Heart left ventricle (tissue), 16 donors: ENCODE measurements around the gene PPFIBP1. TPM values are rescaled to one million over a fixed set of nuclear protein-coding genes. Genes with fewer than 3 reads are reported as not detected.

Source experiments
- ATAC-seq, 4 donors: fragments of 200-7000 bp; cut with Tn5 transposase; one replicate each; pipeline ENCODE4 v1.9.1; 2020 to 2022; ENCODE audit warnings: moderate library complexity in 4 of 4, mild to moderate bottlenecking in 3 of 4, moderate number of reproducible peaks in 1 of 4
- DNase-seq, 5 donors: peaks; one replicate each; pipeline ENCODE4 v3.0.0-alpha.2; 2020
- H3K27ac ChIP-seq, 12 donors: fragments of 200-600 bp; sonication (generic) in 4 of 12; one replicate each; pipeline versions ENCODE4 v1.5.0 to v1.8.0; 2016 to 2022; ENCODE audit warnings: mild to moderate bottlenecking in 2 of 12
- H3K27me3 ChIP-seq, 9 donors: fragments of 200-600 bp; sonication (generic) in 2 of 9; one replicate each; pipeline versions ENCODE4 v1.5.1 to v1.8.0; 2016 to 2022; ENCODE audit warnings: mild to moderate bottlenecking in 3 of 9
- H3K36me3 ChIP-seq, 9 donors: fragments of 200-600 bp; sonication (generic) in 2 of 9; one replicate each; pipeline versions ENCODE4 v1.5.0 to v1.8.0; 2018 to 2022; ENCODE audit warnings: mild to moderate bottlenecking in 2 of 9
- H3K4me1 ChIP-seq, 12 donors: fragments of 200-600 bp; sonication (generic) in 4 of 12; one replicate each; pipeline versions ENCODE4 v1.5.0 to v1.8.0; 2016 to 2022; ENCODE audit warnings: mild to moderate bottlenecking in 3 of 12
- H3K4me3 ChIP-seq, 12 donors: fragments of 200-600 bp; sonication (generic) in 4 of 12; one replicate each; pipeline versions ENCODE4 v1.5.0 to v1.8.0; 2017 to 2022; ENCODE audit warnings: mild to moderate bottlenecking in 9 of 12, moderate library complexity in 4 of 12
- H3K9me3 ChIP-seq, 12 donors: fragments of 200-600 bp; sonication (generic) in 4 of 12; one replicate each; pipeline versions ENCODE4 v1.5.0 to v1.8.0; 2016 to 2022; ENCODE audit warnings: mild to moderate bottlenecking in 1 of 12
- POLR2A ChIP-seq, 2 donors: fragments of 450-650 bp; IDR thresholded peaks; one replicate each; pipeline ENCODE4 v1.6.1; 2017; ENCODE audit warnings: antibody characterized with exemption in 2 of 2, mild to moderate bottlenecking in 2 of 2, moderate library complexity in 2 of 2
- WGBS, 4 donors: extraction: QIAGEN DNeasy Blood & Tissue Kit in 2 of 4; methylation state at CpG; one replicate each; pipeline versions ENCODE4 v1.1.5 to v1.1.7; 2013 to 2018; 5-methylcytosine and 5-hydroxymethylcytosine counted together
- intact Hi-C, 10 donors: fragments of 100-400 bp; cut with DNase I; formaldehyde crosslinking; loops; one replicate each; pipeline versions ENCODE4 v1.11.1 to v1.14.2; 2022
- long read RNA-seq, 3 donors: library from polyadenylated mRNA; unstranded; transcript quantifications; one replicate each; pipeline ENCODE4 v2.0.0, GENCODE V29; 2020 to 2021
- polyA plus RNA-seq, 2 donors: library from polyadenylated mRNA; stranded (reverse); fragments of 200-250 nt; gene quantifications; one replicate each; pipeline ENCODE4 v1.2.3, GENCODE V29; 2013
- total RNA-seq, 9 donors: library from RNA; depleted of rRNA in 2 of 9; stranded (reverse); fragments of >200 nt in 2 of 9; fragmentation: NEBNext Ultra II Directional in 3 of 9; extraction: Animal tissue kit (Norgen Biotek cat#: 25700) in 3 of 9; gene quantifications; one replicate each; pipeline versions ENCODE4 v1.1.0 to v1.2.4, GENCODE V29; 2016 to 2023
- TF ChIP-seq, protein P1 (sequence below), 12 donors: fragments of 200-600 bp; sonication (generic) in 4 of 12; IDR thresholded peaks; one replicate each; pipeline versions ENCODE4 v1.5.0 to v1.8.0; 2018 to 2022; ENCODE audit warnings: antibody characterized with exemption in 12 of 12, mild to moderate bottlenecking in 5 of 12
- donor health status: ischemic (EF 13 %, LVEDD 7.1; RV severe dilation, severe dysfunction).
- donor health status: healthy with polysubstance abuse.
- donor health status: DM: no; HTN: yes; CAD: no.
- donor health status: DM: no; HTN: no; CAD: no.
- donor health status: ischemic (EF 25% LVEDD 6.9; RV normal size, moderate dysfunction).
- donor health status: ischemic (EF 25% LVEDD 5.7; RV mildly dilated, moderate dysfunction).
- donor health status: healthy.
- donor health status: DM: yes; HTN: yes; CAD: no.
- donor health status: ischemic (EF 35%, LVEDD 5.7; RV mildly dilated, moderate dysfunction).
- donor health status: nonischemic (EF 11% LVEDD 7.7; RV severe dilation, severe dysfunction).
- donor health status: DM: yes; HTN: yes; CAD: no.
- donor health status: PGD.
- donor health status: ischemic (EF 29% LVEDD 5.4; RV normal size, mild dysfunction).
- donor health status: nonischemic (EF 23%, LVEDD 6.1; RV moderate dilation, normal function).

The PPFIBP1 gene
- total RNA-seq: 100 to 1,000 TPM; 141 to 413 (median 277) TPM
- polyA plus RNA-seq: 10 to 100 TPM; 48.7 to 63.8 TPM
- long read RNA-seq, donor 1, full-length matches to known transcripts: 3 of 154 reads
- long read RNA-seq, donor 1, partial matches to known transcripts: 78 of 154 reads
- long read RNA-seq, donor 1, other reads (novel, unspliced or antisense): 73 of 154 reads
- long read RNA-seq, donor 2, full-length matches to known transcripts: 12 of 535 reads
- long read RNA-seq, donor 2, partial matches to known transcripts: 362 of 535 reads
- long read RNA-seq, donor 2, other reads (novel, unspliced or antisense): 161 of 535 reads
- long read RNA-seq, donor 3, full-length matches to known transcripts: 1 of 93 reads
- long read RNA-seq, donor 3, partial matches to known transcripts: 39 of 93 reads
- long read RNA-seq, donor 3, other reads (novel, unspliced or antisense): 53 of 93 reads

DNA sequence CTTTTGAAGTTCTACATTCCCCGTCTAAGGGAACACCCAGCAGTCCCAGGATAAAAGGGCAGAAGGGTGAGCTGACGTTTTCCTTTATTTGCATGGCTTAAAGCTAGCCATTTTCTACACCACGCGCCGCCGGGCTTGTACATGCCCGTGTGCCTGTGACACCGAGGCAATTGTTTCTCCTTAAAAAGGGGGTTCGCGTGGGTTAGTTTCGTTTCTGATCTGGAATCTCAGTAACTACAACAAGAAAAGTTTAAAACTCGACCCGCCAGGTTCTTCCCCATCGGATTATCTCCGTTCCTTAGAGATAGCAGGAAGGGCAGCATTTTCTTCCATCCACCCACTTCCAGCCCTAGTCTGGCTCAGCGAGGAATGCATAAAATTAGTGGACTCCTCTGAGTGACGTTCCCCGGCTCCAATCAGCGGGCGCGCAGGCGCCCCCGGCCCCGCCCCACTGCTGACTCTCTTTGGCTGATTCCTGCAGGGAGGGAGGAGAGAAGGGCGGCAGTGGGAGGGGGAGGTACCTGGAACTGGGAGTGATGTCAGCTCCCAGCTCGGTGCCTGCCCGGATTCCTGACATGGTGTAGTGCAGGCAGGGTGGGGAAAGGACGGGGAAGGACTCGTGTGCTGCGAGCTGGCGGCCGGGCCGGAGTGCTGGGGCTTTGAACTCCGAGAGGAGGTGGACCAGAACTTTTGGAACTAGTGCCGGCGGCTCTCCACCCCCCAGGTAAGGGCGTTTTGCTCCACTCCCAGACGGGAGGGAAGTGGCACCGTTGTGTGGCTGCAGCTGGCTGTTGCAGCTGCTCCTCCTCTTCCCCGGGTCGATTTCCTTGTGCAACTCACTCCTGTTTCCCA is at the start of gene PPFIBP1:
Gene PPFIBP1 (plus strand): TSS at position 565 of the 852 bp plus-strand sequence. CDS start 109,191 bp downstream, outside the sequence.
- H3K36me3 ChIP-seq: no peaks in the 10 kb centered on the region
- 0 to 1% (median 0%) methylated on average over 41 of the region's 41 CpGs for WGBS, 4 donors
- DNase-seq (peak; percentile 98 to 99 (median 99)), ATAC-seq (peak; percentile 97 to 98 (median 98))
- peak within 1 kb of the TSS; percentile 75 to 97 (median 92) for H3K27ac ChIP-seq
- peak in 1 of 2 donors; percentile 94 for TF ChIP-seq POLR2A (IDR thresholded peaks at IDR 0.05)
- TF ChIP-seq, protein P1, sequence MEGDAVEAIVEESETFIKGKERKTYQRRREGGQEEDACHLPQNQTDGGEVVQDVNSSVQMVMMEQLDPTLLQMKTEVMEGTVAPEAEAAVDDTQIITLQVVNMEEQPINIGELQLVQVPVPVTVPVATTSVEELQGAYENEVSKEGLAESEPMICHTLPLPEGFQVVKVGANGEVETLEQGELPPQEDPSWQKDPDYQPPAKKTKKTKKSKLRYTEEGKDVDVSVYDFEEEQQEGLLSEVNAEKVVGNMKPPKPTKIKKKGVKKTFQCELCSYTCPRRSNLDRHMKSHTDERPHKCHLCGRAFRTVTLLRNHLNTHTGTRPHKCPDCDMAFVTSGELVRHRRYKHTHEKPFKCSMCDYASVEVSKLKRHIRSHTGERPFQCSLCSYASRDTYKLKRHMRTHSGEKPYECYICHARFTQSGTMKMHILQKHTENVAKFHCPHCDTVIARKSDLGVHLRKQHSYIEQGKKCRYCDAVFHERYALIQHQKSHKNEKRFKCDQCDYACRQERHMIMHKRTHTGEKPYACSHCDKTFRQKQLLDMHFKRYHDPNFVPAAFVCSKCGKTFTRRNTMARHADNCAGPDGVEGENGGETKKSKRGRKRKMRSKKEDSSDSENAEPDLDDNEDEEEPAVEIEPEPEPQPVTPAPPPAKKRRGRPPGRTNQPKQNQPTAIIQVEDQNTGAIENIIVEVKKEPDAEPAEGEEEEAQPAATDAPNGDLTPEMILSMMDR (IDR thresholded peaks at IDR 0.05): peak in 7 of 12 donors; percentile 18 to 37 (median 26)
- peaks cover 4 to 64% (median 43%) of the 10 kb centered on the region in 12 donors for H3K4me1 ChIP-seq
- intact Hi-C loops: loop anchor here in 8 of 10 donors (2.0 to 10.0 kb wide), 8 partner anchors 31 to 128 kb away; no protein-coding TSS in a partner anchor
- H3K4me3 ChIP-seq: peak within 1 kb of the TSS; percentile 48 to 91 (median 76)
- H3K9me3 ChIP-seq: no peaks in the 10 kb centered on the region
- no peaks in the 10 kb centered on the region for H3K27me3 ChIP-seq

DNA sequence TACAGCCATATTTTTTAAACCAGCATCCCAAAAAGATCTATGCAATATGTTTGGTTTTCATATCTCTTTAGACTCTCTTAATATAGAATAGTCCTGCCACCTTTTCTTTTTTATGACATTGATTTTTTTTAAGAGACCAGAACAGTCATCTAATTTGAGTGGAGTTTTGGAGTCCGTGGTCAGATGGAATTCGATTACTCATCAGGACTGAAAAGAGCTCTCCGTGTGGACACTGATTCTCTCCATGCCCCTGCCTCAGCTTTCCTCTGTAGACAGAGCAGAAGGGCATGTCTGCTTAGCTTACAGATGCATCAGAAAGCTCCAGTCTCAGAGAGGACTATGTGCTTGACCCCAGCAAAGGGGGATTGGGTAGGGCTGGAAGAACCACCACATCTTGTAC is 49.7 kb upstream of the PPFIBP1 start:
- Histone ChIP-seq H3K9me3 (peaks cover 0 to 33% (median 25%) of the 10 kb centered on the region in 12 donors), H3K4me1 (peaks cover 0 to 23% (median 7%) of the 10 kb centered on the region in 12 donors), H3K4me3 (peak overlapping the region in 1 of 12 donors; percentile 8), H3K27me3 (no peaks in the 10 kb centered on the region), H3K27ac (peak overlapping the region in 8 of 12 donors; percentile 5 to 48 (median 20)), H3K36me3 (no peaks in the 10 kb centered on the region)
- 26 to 55% (median 42%) methylated on average over 3 of the region's 3 CpGs for WGBS, 4 donors
- DNase-seq: no peak
- TF ChIP-seq, protein P1 (IDR thresholded peaks at IDR 0.05): no peak
- no peak for TF ChIP-seq POLR2A (IDR thresholded peaks at IDR 0.05)
- intact Hi-C loops: no loop called here
- ATAC-seq: peak; percentile 14 to 59 (median 36)

DNA sequence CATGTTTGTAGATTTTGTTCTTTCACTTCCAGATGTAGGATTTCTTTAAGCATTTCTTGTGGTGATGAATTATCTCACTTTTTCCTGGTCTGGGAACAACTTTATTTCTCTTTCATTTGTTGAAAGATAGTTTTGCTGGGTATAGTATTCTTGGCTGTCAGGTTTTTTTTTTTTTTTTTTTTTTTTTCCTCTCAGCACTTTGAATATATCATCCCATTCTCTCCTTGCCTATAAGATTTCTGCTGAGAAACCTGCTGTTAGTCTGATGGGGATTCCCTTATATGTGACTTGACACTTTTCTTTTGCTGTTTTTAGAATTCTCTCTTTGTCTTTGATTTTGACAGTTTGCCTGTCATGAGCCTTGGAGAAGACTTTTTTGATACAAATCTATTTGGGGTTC is 47.0 kb upstream of the PPFIBP1 start:
- H3K9me3 ChIP-seq: peaks cover 0 to 33% (median 25%) of the 10 kb centered on the region in 12 donors
- no peak overlapping the region for H3K4me3 ChIP-seq
- no peaks in the 10 kb centered on the region for H3K27me3 ChIP-seq
- DNase-seq: no peak
- peaks cover 0 to 23% (median 7%) of the 10 kb centered on the region in 12 donors for H3K4me1 ChIP-seq
- H3K36me3 ChIP-seq: no peaks in the 10 kb centered on the region
- intact Hi-C loops: no loop called here
- no peak overlapping the region for H3K27ac ChIP-seq
- ATAC-seq: no peak
- no peak for TF ChIP-seq POLR2A (IDR thresholded peaks at IDR 0.05)
- TF ChIP-seq, protein P1 (IDR thresholded peaks at IDR 0.05): no peak
